ENCODE measurements around the gene SLC7A5. TPM values are rescaled to one million over a fixed set of nuclear protein-coding genes. Genes with fewer than 3 reads are reported as not detected.

The SLC7A5 gene
- total and polyA plus RNA-seq, 2 of the 13 experiments (the other 11 are each of a cell fraction or from before 2014, with no cell fraction given) = 79.6 to 155 TPM

- TF ChIP-seq MYPOP (CRISPR knock-in tag; IDR thresholded peaks at IDR 0.05) = no peak
- no peak for TF ChIP-seq ZC3H13 (CRISPR knock-in tag; IDR thresholded peaks at IDR 0.05)
- no peak for TF ChIP-seq ZNF260 (CRISPR knock-in tag; IDR thresholded peaks at IDR 0.05; ENCODE audit: borderline replicate concordance, low read depth)
- no peak for TF ChIP-seq POLR2AphosphoS5 (IDR thresholded peaks at IDR 0.05; ENCODE audit: low read depth, low read length)
- TF ChIP-seq SIN3A (IDR thresholded peaks at IDR 0.05; ENCODE audit: borderline replicate concordance, low read depth, low read length) = no peak
- TF ChIP-seq IKZF5 (CRISPR knock-in tag; IDR thresholded peaks at IDR 0.05) = no peak
- TF ChIP-seq IRF1 (CRISPR knock-in tag; IDR thresholded peaks at IDR 0.05; ENCODE audit: low read depth) = no peak
- no peak for TF ChIP-seq TOE1 (CRISPR knock-in tag; IDR thresholded peaks at IDR 0.05)
- peak; percentile 25; the same call in 1 of the 2 replicates for TF ChIP-seq ZNF574 (CRISPR knock-in tag; IDR thresholded peaks at IDR 0.05)
- 0 out of 2 replicates have a peak, but pooled peaks have one; percentile 35 for TF ChIP-seq ZNF142 (CRISPR knock-in tag; IDR thresholded peaks at IDR 0.05)
- no peak for TF ChIP-seq ZNF879 (CRISPR knock-in tag; IDR thresholded peaks at IDR 0.05)
- peak; percentile 30; the same call in 1 of the 2 replicates for TF ChIP-seq ZFP90 (CRISPR knock-in tag; IDR thresholded peaks at IDR 0.05; ENCODE audit: borderline replicate concordance)
- TF ChIP-seq IRF2 (CRISPR knock-in tag; IDR thresholded peaks at IDR 0.05) = no peak
- TF ChIP-seq SRF (IDR thresholded peaks at IDR 0.05; ENCODE audit: low read depth, low read length) = no peak
- TF ChIP-seq MAFG (CRISPR knock-in tag; IDR thresholded peaks at IDR 0.05) = peak; percentile 18; the same call in 1 of the 2 replicates
- TF ChIP-seq HNRNPK (IDR thresholded peaks at IDR 0.05; ENCODE audit: low read depth, low read length, poor library complexity, severe bottlenecking) = no peak
- TF ChIP-seq KLF12 (CRISPR knock-in tag; IDR thresholded peaks at IDR 0.05; ENCODE audit: borderline replicate concordance) = 0 out of 2 replicates have a peak, but pooled peaks have one; percentile 20
These were observed 18.1 kb downstream of the SLC7A5 start (continued) for GRCh38 chr16:87851141-87851587.
